HG02610 (cell line): ENCODE results near the gene DACT3.
"Not testable (repeated sequence)": the region's sequence is repeated elsewhere in the genome, so short reads cannot be mapped to it uniquely, and the experiment has no call there.

ENCODE experiments used
- ATAC-seq: cut with Tn5 transposase; IDR thresholded peaks from one replicate; pipeline ENCODE4 v1.9.1; 2021; ENCODE audit warnings: mild to moderate bottlenecking, moderate library complexity; ENCODE audit not compliant: unreplicated experiment

DACT3 gene

GRCh38 chr19:46635920-46636761 lies 24.8 kb downstream of the DACT3 start, which contains the start of gene GNG8:
TSS of gene GNG8 (minus strand) at chr19:46636202. CDS start at chr19:46634682, 1,520 bp downstream.
- ATAC-seq = no peak

- no peak for ATAC-seq
Observed at GRCh38 chr19:46634656-46635218, 26.2 kb downstream of the DACT3 start.

- peak; percentile 47 for ATAC-seq
Observed at GRCh38 chr19:46634045-46634655, 26.8 kb downstream of the DACT3 start.

- no peak for ATAC-seq
Observed at GRCh38 chr19:46633130-46633529, 27.9 kb downstream of the DACT3 start.

- ATAC-seq = no peak
Observed at GRCh38 chr19:46631481-46631880, 29.5 kb downstream of the DACT3 start.

- ATAC-seq = no peak
Observed at GRCh38 chr19:46630586-46631205, 30.3 kb downstream of the DACT3 start.

- no peak for ATAC-seq
Observed at GRCh38 chr19:46629546-46630025, 31.4 kb downstream of the DACT3 start.

GRCh38 chr19:46628970-46629369 lies 32.0 kb downstream of the DACT3 start:
- ATAC-seq = not testable (repeated sequence)

GRCh38 chr19:46626446-46626845 lies 34.5 kb downstream of the DACT3 start:
- no peak for ATAC-seq

- no peak for ATAC-seq
Observed at GRCh38 chr19:46625731-46626130, 35.3 kb downstream of the DACT3 start.

GRCh38 chr19:46624958-46625661 lies 35.9 kb downstream of the DACT3 start, which contains the start of gene PTGIR:
TSS of gene PTGIR (minus strand) at chr19:46625089. CDS start at chr19:46624225, 864 bp downstream.
- ATAC-seq = no peak

- ATAC-seq = no peak
Observed at GRCh38 chr19:46623915-46624502, 37.0 kb downstream of the DACT3 start.

GRCh38 chr19:46622118-46622446 lies 38.9 kb downstream of the DACT3 start:
- no peak for ATAC-seq

GRCh38 chr19:46621191-46622117 lies 39.5 kb downstream of the DACT3 start:
- no peak for ATAC-seq

- ATAC-seq = no peak
Observed at GRCh38 chr19:46620716-46621115, 40.3 kb downstream of the DACT3 start.

- ATAC-seq = no peak
Observed at GRCh38 chr19:46620267-46620666, 40.7 kb downstream of the DACT3 start.

GRCh38 chr19:46618670-46619231 lies 42.2 kb downstream of the DACT3 start:
- peak; percentile 24 for ATAC-seq

- no peak for ATAC-seq
Observed at GRCh38 chr19:46617601-46618000, 43.4 kb downstream of the DACT3 start.
